ENCODE results near the gene TSNAX. TPM values are rescaled to one million over a fixed set of nuclear protein-coding genes. Genes with fewer than 3 reads are reported as not detected.

TSNAX gene
- total and polyA plus RNA-seq, 12 donors, result 11.6 to 98.3 (median 42.2) TPM

- Histone ChIP-seq H3K4me3 (no peak overlapping the region), H3K27me3 (no peaks in the 10 kb centered on the region), H3K4me1 (replicated peaks in 1 of 2) (no peaks in the 10 kb centered on the region), H3K9me3 (replicated peaks in 1 of 3) (no peaks in the 10 kb centered on the region), H3K27ac (no peak overlapping the region), H3K36me3 (replicated peaks in 1 of 2) (no peaks in the 10 kb centered on the region)
- TF ChIP-seq, protein P1, sequence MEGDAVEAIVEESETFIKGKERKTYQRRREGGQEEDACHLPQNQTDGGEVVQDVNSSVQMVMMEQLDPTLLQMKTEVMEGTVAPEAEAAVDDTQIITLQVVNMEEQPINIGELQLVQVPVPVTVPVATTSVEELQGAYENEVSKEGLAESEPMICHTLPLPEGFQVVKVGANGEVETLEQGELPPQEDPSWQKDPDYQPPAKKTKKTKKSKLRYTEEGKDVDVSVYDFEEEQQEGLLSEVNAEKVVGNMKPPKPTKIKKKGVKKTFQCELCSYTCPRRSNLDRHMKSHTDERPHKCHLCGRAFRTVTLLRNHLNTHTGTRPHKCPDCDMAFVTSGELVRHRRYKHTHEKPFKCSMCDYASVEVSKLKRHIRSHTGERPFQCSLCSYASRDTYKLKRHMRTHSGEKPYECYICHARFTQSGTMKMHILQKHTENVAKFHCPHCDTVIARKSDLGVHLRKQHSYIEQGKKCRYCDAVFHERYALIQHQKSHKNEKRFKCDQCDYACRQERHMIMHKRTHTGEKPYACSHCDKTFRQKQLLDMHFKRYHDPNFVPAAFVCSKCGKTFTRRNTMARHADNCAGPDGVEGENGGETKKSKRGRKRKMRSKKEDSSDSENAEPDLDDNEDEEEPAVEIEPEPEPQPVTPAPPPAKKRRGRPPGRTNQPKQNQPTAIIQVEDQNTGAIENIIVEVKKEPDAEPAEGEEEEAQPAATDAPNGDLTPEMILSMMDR (IDR thresholded peaks at IDR 0.05), result no peak
- TF ChIP-seq POLR2A (IDR thresholded peaks at IDR 0.05), result no peak
- intact Hi-C loops (cut with DNase I), result no loop called here
- WGBS, 4 donors, result 79 to 88% (median 83%) methylated on average over 2 of the region's 2 CpGs
- DNase-seq, result no peak
These were observed 47.0 kb downstream of the TSNAX start for GRCh38 chr1:231575472-231575871.

- Histone ChIP-seq H3K27me3 (no peaks in the 10 kb centered on the region), H3K4me1 (replicated peaks in 1 of 2) (no peaks in the 10 kb centered on the region), H3K4me3 (no peak overlapping the region), H3K27ac (no peak overlapping the region), H3K9me3 (replicated peaks in 1 of 3) (no peaks in the 10 kb centered on the region), H3K36me3 (replicated peaks in 1 of 2) (no peaks in the 10 kb centered on the region)
- intact Hi-C loops (cut with DNase I), result no loop called here
- 85 to 94% (median 88%) methylated on average over 11 of the region's 11 CpGs for WGBS, 4 donors
- TF ChIP-seq, protein P1 (IDR thresholded peaks at IDR 0.05), result no peak
- TF ChIP-seq POLR2A (IDR thresholded peaks at IDR 0.05), result no peak
- DNase-seq, result no peak
These were observed 48.6 kb downstream of the TSNAX start for GRCh38 chr1:231576804-231577718.

DNA sequence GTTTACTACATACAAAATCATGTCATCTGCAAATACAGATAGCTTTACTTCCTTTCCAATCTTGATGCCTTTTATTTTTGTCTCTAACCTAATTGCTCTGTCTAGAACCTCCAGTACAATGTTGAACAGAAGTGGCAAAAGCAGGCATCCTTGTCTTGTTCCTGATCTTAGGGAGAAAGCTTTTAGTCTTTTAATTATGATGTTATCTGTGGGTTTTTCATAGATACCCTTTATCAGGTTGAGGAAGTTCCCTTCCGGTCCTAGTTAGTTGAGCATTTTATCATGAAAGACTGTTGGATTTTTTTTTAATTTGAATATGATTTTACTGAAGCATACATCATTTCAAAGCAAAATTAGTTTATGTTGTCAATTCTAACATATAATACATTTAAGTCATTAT, 52.4 kb downstream of the TSNAX start:
- Histone ChIP-seq H3K27ac (no peak overlapping the region), H3K9me3 (replicated peaks in 1 of 3) (no peaks in the 10 kb centered on the region), H3K36me3 (replicated peaks in 1 of 2) (no peaks in the 10 kb centered on the region), H3K27me3 (no peaks in the 10 kb centered on the region), H3K4me1 (replicated peaks in 1 of 2) (no peaks in the 10 kb centered on the region), H3K4me3 (no peak overlapping the region)
- no peak for DNase-seq
- TF ChIP-seq POLR2A (IDR thresholded peaks at IDR 0.05), result no peak
- TF ChIP-seq, protein P1 (IDR thresholded peaks at IDR 0.05), result no peak
- WGBS, 4 donors, result 75 to 86% (median 81%) methylated on average over 1 of the region's 1 CpG
- intact Hi-C loops (cut with DNase I), result loop anchor here (10.0 kb wide), 2 partner anchors 46 to 226 kb away; no protein-coding TSS in a partner anchor

DNA sequence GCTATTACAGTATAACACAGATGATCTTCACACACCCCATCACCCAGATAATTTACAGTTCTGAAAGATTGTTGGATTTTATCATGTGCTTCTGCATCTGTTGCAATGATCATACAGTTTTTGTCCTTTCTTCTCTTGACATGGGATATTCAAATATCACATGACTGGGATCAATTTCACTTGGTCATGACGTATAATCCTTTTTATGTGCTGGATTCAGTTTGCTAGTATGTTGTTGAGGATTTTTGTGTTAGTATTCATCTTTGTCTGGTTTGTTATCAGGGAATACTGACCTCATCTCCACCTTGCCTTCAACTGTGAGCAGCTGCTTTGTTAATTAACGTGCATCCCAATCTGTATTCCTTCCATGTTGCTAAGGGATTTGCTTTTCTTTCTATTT, 53.4 kb downstream of the TSNAX start:
- H3K4me3 ChIP-seq, result no peak overlapping the region
- intact Hi-C loops (cut with DNase I), result loop anchor here (10.0 kb wide), 2 partner anchors 47 to 227 kb away; no protein-coding TSS in a partner anchor
- DNase-seq, result no peak
- no peaks in the 10 kb centered on the region for H3K27me3 ChIP-seq
- H3K36me3 ChIP-seq (replicated peaks in 1 of 2), result no peaks in the 10 kb centered on the region
- no peaks in the 10 kb centered on the region for H3K4me1 ChIP-seq (replicated peaks in 1 of 2)
- WGBS, 4 donors, result 65 to 85% (median 70%) methylated on average over 2 of the region's 2 CpGs
- no peak overlapping the region for H3K27ac ChIP-seq
- no peak for TF ChIP-seq POLR2A (IDR thresholded peaks at IDR 0.05)
- TF ChIP-seq, protein P1 (IDR thresholded peaks at IDR 0.05), result no peak
- no peaks in the 10 kb centered on the region for H3K9me3 ChIP-seq (replicated peaks in 1 of 3)

Data from adrenal gland (tissue), 12 donors.